HepG2 (cell line): ENCODE results near the gene TMTC2. TPM values are rescaled to one million over a fixed set of nuclear protein-coding genes. Genes with fewer than 3 reads are reported as not detected.
"Not testable (repeated sequence)": the region's sequence is repeated elsewhere in the genome, so short reads cannot be mapped to it uniquely, and the experiment has no call there.

Experiments used
- ATAC-seq: fragments of 200-7000 bp; cut with Tn5 transposase; 3 replicates; pipeline ENCODE4 v1.9.1; 2020; ENCODE audit warnings: mild to moderate bottlenecking, moderate library complexity
- BruUV-seq: library from RNA; stranded (reverse); fragments of 400-500 nt; replicated peaks from 2 replicates; lab custom pipeline; 2021; lab: Mats Ljungman, UMichigan
- CTCF ChIA-PET: fragments of 300-600 bp; formaldehyde crosslinking; extraction: SDS; loops from one replicate; lab custom pipeline; 2021; ENCODE audit warnings: low total read pairs, inconsistent platforms, low intra/inter-chr PET ratio; lab: Yijun Ruan, JAX
- POLR2A ChIA-PET: fragments of 350-600 bp; sonication (Branson Sonifier 250); formaldehyde crosslinking; loops from one replicate; lab custom pipeline; 2020; ENCODE audit warnings: antibody characterized with exemption, inconsistent platforms; lab: Yijun Ruan, JAX
- DNase-seq: peaks from one replicate; pipeline ENCODE4 v3.0.0-alpha.2; 2015; ENCODE audit warnings: low spot score
- FAIRE-seq: peaks from 3 replicates; lab custom pipeline; 2011; peaks lifted over from hg19 to GRCh38; lab: Jason Lieb, UNC
- H2AFZ ChIP-seq: one replicate; pipeline ENCODE4 v1.6.1; 2011; ENCODE audit warnings: low read length, inconsistent platforms
- H3K27ac ChIP-seq: fragments of 300-600 bp; 3 replicates; pipeline ENCODE4 v1.8.0; 2011; ENCODE audit warnings: mixed run types, mild to moderate bottlenecking, mixed read lengths, low read length, inconsistent platforms; ENCODE audit not compliant: insufficient read depth; ENCODE audit errors: extremely low read length
- H3K27me3 ChIP-seq, 2 experiments: fragments of 200-600 bp in 1 of 2; 2 replicates in 1 of 2; 3 replicates in 1 of 2; pipeline versions ENCODE4 v1.6.0 to v1.8.0; 2011; ENCODE audit warnings: low read length in 2 of 2, mild to moderate bottlenecking in 2 of 2, moderate library complexity in 2 of 2, inconsistent platforms in 1 of 2; ENCODE audit not compliant: insufficient read depth in 2 of 2, control insufficient read depth in 1 of 2
- H3K36me3 ChIP-seq, 2 experiments: fragments of 200-600 bp in 1 of 2; replicated peaks in 1 of 2; 2 replicates in 1 of 2; 3 replicates in 1 of 2; pipeline versions ENCODE4 v1.5.1 to v1.8.0; 2011; ENCODE audit warnings: low read length in 2 of 2, inconsistent platforms in 1 of 2; ENCODE audit not compliant: insufficient read depth in 2 of 2, control insufficient read depth in 1 of 2
- H3K4me1 ChIP-seq: 2 replicates; pipeline ENCODE4 v1.5.1; 2012; ENCODE audit warnings: low read length, inconsistent platforms; ENCODE audit not compliant: insufficient read depth
- H3K4me2 ChIP-seq: 2 replicates; pipeline ENCODE4 v1.6.0; 2011; ENCODE audit warnings: low read depth, low read length, inconsistent platforms
- H3K4me3 ChIP-seq, 3 experiments: fragments of 200-600 bp in 1 of 3; sonication (generic), shearing (Covaris generic) in 1 of 3; replicated peaks in 1 of 3; 2 replicates each; pipeline ENCODE4 v1.5.1; 2011 to 2016; ENCODE audit warnings: low read length in 3 of 3, inconsistent platforms in 2 of 3, low read depth in 2 of 3, mild to moderate bottlenecking in 2 of 3, control low read depth in 1 of 3, mixed read lengths in 1 of 3; ENCODE audit not compliant: insufficient read depth in 1 of 3
- H3K79me2 ChIP-seq: one replicate; pipeline ENCODE4 v1.6.1; 2011; ENCODE audit warnings: low read length, inconsistent platforms; ENCODE audit not compliant: insufficient read depth
- H3K9ac ChIP-seq: 2 replicates; pipeline ENCODE4 v1.6.0; 2011; ENCODE audit warnings: mild to moderate bottlenecking, low read depth, low read length, inconsistent platforms; ENCODE audit not compliant: insufficient read depth
- H3K9me3 ChIP-seq: 2 replicates; pipeline ENCODE4 v1.5.1; 2012; ENCODE audit warnings: mild to moderate bottlenecking, low read length
- H4K20me1 ChIP-seq: 2 replicates; pipeline ENCODE4 v1.6.0; 2011; ENCODE audit warnings: inconsistent platforms, mild to moderate bottlenecking, low read length, moderate library complexity; ENCODE audit not compliant: insufficient read depth
- RFX5 ChIP-seq: IDR thresholded peaks from 2 replicates; pipeline ENCODE4 v1.6.1; 2011; ENCODE audit warnings: low read depth, low read length, improper control_type of control experiment
- ZNF558 ChIP-seq: sonication (generic); formaldehyde crosslinking; IDR thresholded peaks from 2 replicates; pipeline ENCODE4 v1.9.0; 2022; ENCODE audit warnings: mild to moderate bottlenecking, missing genetic modification reagents, borderline replicate concordance
- WGBS: methylation state at CpG from one replicate; pipeline ENCODE4 v1.1.6; 2017; ENCODE audit warnings: low lambda C conversion rate; 5-methylcytosine and 5-hydroxymethylcytosine counted together
- in situ Hi-C: cut with HindIII; loops from 2 replicates; pipeline ENCODE4 v1.10.0; 2017; ENCODE audit warnings: low pct_unique_long_range_greater_than_20kb; ENCODE audit not compliant: extremely low pct_ligation_motif_present
- intact Hi-C: fragments of 100-400 bp; cut with micrococcal nuclease; formaldehyde crosslinking; loops from one replicate; pipeline ENCODE4 v1.10.0; 2022; ENCODE audit not compliant: unreplicated experiment
- polyA plus RNA-seq, 8 experiments: library from polyadenylated mRNA; depleted of rRNA in 3 of 8; stranded (reverse) in 7 of 8; unstranded in 1 of 8; fragments of >200 nt; fragmentation: Illumina TruSeq in 4 of 8; extraction: Trizol in 4 of 8; gene quantifications; 2 replicates each; pipeline versions ENCODE4 v1.2.1 to v1.2.3, GENCODE V29; 2011 to 2016; ENCODE audit warnings: low read depth in 4 of 8, missing spikeins in 1 of 8, mixed read lengths in 1 of 8; ENCODE audit not compliant: insufficient read depth in 1 of 8
- total RNA-seq, 5 experiments: library from RNA; depleted of rRNA; stranded (reverse); fragments of >200 nt; fragmentation: Illumina TruSeq; extraction: Trizol; gene quantifications; 2 replicates each; pipeline ENCODE4 v1.2.3, GENCODE V29; 2016; ENCODE audit warnings: low read depth in 1 of 5
- TF ChIP-seq, protein P1 (sequence below): sonication (generic); formaldehyde crosslinking; IDR thresholded peaks from 2 replicates; pipeline ENCODE4 v1.4.0; 2020; ENCODE audit warnings: mild to moderate bottlenecking, low read depth, missing genetic modification reagents
- TF ChIP-seq, protein P2 (sequence below): sonication (generic); formaldehyde crosslinking; IDR thresholded peaks from 2 replicates; pipeline ENCODE4 v1.4.0; 2020; ENCODE audit warnings: missing genetic modification reagents
- TF ChIP-seq, protein P3 (sequence below): sonication (generic); formaldehyde crosslinking; IDR thresholded peaks from 2 replicates; pipeline ENCODE4; 2020; ENCODE audit warnings: missing genetic modification reagents, mild to moderate bottlenecking, borderline replicate concordance
- TF ChIP-seq, protein P4 (sequence below): IDR thresholded peaks from 2 replicates; pipeline ENCODE4 v1.6.1; 2018; ENCODE audit warnings: missing genetic modification reagents
- TF ChIP-seq, protein P5 (sequence below): sonication (generic); formaldehyde crosslinking; IDR thresholded peaks from 2 replicates; pipeline ENCODE4 v1.4.0; 2020; ENCODE audit warnings: missing genetic modification reagents, borderline replicate concordance

TMTC2 gene
- total and polyA plus RNA-seq, 2 of the 13 experiments (the other 11 are each of a cell fraction or from before 2014, with no cell fraction given), result 0.55 to 0.63 TPM

DNA sequence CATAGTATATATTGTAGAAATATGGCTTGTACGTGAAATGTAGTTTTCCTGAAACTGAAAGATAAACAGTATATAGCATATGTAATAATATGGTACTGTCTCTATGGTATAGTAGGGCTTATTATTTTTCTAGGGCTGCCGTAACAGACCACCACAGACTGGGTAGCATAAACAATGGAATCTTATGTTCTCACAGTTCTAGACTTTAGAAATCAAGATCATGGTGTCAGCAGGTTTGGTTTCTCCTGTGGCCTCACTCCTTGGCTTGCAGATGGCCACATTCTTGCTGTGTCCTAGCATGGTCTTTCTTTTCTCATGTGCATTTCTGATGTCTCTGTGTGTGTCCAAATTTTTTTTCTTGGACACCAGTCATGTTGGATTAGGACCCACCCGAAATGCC is 155.8 kb downstream of the TMTC2 start (continued):
- no peak for TF ChIP-seq ZNF558 (CRISPR knock-in tag)
- no peak for TF ChIP-seq RFX5
- TF ChIP-seq, protein P1, sequence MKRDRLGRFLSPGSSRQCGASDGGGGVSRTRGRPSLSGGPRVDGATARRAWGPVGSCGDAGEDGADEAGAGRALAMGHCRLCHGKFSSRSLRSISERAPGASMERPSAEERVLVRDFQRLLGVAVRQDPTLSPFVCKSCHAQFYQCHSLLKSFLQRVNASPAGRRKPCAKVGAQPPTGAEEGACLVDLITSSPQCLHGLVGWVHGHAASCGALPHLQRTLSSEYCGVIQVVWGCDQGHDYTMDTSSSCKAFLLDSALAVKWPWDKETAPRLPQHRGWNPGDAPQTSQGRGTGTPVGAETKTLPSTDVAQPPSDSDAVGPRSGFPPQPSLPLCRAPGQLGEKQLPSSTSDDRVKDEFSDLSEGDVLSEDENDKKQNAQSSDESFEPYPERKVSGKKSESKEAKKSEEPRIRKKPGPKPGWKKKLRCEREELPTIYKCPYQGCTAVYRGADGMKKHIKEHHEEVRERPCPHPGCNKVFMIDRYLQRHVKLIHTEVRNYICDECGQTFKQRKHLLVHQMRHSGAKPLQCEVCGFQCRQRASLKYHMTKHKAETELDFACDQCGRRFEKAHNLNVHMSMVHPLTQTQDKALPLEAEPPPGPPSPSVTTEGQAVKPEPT (CRISPR knock-in tag), result no peak
- TF ChIP-seq, protein P2, sequence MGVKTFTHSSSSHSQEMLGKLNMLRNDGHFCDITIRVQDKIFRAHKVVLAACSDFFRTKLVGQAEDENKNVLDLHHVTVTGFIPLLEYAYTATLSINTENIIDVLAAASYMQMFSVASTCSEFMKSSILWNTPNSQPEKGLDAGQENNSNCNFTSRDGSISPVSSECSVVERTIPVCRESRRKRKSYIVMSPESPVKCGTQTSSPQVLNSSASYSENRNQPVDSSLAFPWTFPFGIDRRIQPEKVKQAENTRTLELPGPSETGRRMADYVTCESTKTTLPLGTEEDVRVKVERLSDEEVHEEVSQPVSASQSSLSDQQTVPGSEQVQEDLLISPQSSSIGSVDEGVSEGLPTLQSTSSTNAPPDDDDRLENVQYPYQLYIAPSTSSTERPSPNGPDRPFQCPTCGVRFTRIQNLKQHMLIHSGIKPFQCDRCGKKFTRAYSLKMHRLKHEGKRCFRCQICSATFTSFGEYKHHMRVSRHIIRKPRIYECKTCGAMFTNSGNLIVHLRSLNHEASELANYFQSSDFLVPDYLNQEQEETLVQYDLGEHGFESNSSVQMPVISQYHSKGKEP (CRISPR knock-in tag), result no peak
- TF ChIP-seq, protein P3, sequence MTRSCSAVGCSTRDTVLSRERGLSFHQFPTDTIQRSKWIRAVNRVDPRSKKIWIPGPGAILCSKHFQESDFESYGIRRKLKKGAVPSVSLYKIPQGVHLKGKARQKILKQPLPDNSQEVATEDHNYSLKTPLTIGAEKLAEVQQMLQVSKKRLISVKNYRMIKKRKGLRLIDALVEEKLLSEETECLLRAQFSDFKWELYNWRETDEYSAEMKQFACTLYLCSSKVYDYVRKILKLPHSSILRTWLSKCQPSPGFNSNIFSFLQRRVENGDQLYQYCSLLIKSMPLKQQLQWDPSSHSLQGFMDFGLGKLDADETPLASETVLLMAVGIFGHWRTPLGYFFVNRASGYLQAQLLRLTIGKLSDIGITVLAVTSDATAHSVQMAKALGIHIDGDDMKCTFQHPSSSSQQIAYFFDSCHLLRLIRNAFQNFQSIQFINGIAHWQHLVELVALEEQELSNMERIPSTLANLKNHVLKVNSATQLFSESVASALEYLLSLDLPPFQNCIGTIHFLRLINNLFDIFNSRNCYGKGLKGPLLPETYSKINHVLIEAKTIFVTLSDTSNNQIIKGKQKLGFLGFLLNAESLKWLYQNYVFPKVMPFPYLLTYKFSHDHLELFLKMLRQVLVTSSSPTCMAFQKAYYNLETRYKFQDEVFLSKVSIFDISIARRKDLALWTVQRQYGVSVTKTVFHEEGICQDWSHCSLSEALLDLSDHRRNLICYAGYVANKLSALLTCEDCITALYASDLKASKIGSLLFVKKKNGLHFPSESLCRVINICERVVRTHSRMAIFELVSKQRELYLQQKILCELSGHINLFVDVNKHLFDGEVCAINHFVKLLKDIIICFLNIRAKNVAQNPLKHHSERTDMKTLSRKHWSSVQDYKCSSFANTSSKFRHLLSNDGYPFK (CRISPR knock-in tag), result no peak
- TF ChIP-seq, protein P4, sequence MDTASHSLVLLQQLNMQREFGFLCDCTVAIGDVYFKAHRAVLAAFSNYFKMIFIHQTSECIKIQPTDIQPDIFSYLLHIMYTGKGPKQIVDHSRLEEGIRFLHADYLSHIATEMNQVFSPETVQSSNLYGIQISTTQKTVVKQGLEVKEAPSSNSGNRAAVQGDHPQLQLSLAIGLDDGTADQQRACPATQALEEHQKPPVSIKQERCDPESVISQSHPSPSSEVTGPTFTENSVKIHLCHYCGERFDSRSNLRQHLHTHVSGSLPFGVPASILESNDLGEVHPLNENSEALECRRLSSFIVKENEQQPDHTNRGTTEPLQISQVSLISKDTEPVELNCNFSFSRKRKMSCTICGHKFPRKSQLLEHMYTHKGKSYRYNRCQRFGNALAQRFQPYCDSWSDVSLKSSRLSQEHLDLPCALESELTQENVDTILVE (CRISPR knock-in tag), result no peak
- TF ChIP-seq, protein P5, sequence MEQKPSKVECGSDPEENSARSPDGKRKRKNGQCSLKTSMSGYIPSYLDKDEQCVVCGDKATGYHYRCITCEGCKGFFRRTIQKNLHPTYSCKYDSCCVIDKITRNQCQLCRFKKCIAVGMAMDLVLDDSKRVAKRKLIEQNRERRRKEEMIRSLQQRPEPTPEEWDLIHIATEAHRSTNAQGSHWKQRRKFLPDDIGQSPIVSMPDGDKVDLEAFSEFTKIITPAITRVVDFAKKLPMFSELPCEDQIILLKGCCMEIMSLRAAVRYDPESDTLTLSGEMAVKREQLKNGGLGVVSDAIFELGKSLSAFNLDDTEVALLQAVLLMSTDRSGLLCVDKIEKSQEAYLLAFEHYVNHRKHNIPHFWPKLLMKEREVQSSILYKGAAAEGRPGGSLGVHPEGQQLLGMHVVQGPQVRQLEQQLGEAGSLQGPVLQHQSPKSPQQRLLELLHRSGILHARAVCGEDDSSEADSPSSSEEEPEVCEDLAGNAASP (CRISPR knock-in tag), result no peak
- TF ChIP-seq, all 625 proteins: peak for 0

DNA sequence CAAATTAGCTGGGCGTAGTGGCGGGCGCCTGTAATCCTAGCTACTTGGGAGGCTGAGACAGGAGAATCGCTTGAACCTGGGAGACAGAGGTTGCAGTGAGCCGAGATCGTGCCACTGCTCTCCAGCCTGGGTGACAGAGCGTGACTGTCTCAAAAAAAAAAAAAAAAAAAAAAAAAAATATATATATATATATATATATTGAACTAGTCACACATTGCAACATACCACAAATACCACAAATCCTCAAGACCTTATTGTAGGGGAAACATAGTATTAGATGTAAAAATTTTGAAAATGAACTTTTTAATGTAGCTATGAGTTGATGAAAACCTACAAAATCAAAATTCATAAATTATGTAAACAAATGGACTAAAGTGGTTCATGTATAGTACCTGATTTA is 158.4 kb downstream of the TMTC2 start:
- DNase-seq, BruUV-seq, H3K4me2 ChIP-seq, H3K36me3 ChIP-seq, H3K9me3 ChIP-seq, ATAC-seq, H3K4me3 ChIP-seq, FAIRE-seq, H3K4me1 ChIP-seq, H2AFZ ChIP-seq, POLR2A ChIA-PET, H3K27ac ChIP-seq, in situ Hi-C loops, H4K20me1 ChIP-seq, H3K9ac ChIP-seq, intact Hi-C loops, H3K79me2 ChIP-seq, H3K27me3 ChIP-seq, CTCF ChIA-PET: not testable (repeated sequence)
- 44% methylated on average over 7 of the region's 7 CpGs for WGBS
